Mesenchymal stem cell (in vitro differentiated cells and primary cell): ENCODE data around the gene ROPN1B.
"Not testable (repeated sequence)": the region's sequence is repeated elsewhere in the genome, so short reads cannot be mapped to it uniquely, and the experiment has no call there.

ENCODE experiments used
- DNase-seq: peaks from one replicate; pipeline ENCODE4 v3.0.0-alpha.2; 2013
- H2AFZ ChIP-seq: one replicate; pipeline ENCODE4 v1.6.1; 2013; ENCODE audit warnings: low read depth, mild to moderate bottlenecking, control low read depth, inconsistent platforms, low read length, moderate library complexity
- H2AK5ac ChIP-seq: 2 replicates; pipeline ENCODE4 v1.6.1; 2013; ENCODE audit warnings: low read length, moderate library complexity, mild to moderate bottlenecking, inconsistent platforms; ENCODE audit not compliant: severe bottlenecking
- H2BK120ac ChIP-seq: one replicate; pipeline ENCODE4 v1.6.1; 2013; ENCODE audit warnings: low read depth, mild to moderate bottlenecking, inconsistent platforms, low read length, moderate library complexity
- H2BK12ac ChIP-seq, 2 experiments: one replicate each; pipeline ENCODE4 v1.6.1; 2013; ENCODE audit warnings: inconsistent platforms in 2 of 2, low read length in 2 of 2, mild to moderate bottlenecking in 2 of 2, moderate library complexity in 2 of 2, control low read depth in 1 of 2
- H2BK15ac ChIP-seq: one replicate; pipeline ENCODE4 v1.6.1; 2013; ENCODE audit warnings: mild to moderate bottlenecking, low read depth, inconsistent platforms; ENCODE audit not compliant: poor library complexity, severe bottlenecking
- H2BK5ac ChIP-seq: 2 replicates; pipeline ENCODE4 v1.6.1; 2013; ENCODE audit warnings: low read depth, mild to moderate bottlenecking, low read length, control low read depth, inconsistent platforms; ENCODE audit not compliant: poor library complexity, severe bottlenecking
- H3K14ac ChIP-seq, 2 experiments: one replicate each; pipeline ENCODE4 v1.6.1; 2013; ENCODE audit warnings: inconsistent platforms in 2 of 2, low read length in 2 of 2, control low read depth in 1 of 2, mild to moderate bottlenecking in 1 of 2, moderate library complexity in 1 of 2
- H3K18ac ChIP-seq, 2 experiments: one replicate each; pipeline ENCODE4 v1.6.1; 2013; ENCODE audit warnings: inconsistent platforms in 2 of 2, low read length in 2 of 2, control low read depth in 1 of 2, low read depth in 1 of 2, mild to moderate bottlenecking in 1 of 2
- H3K23ac ChIP-seq, 2 experiments: one replicate each; pipeline ENCODE4 v1.6.1; 2013; ENCODE audit warnings: inconsistent platforms in 2 of 2, low read length in 2 of 2, mild to moderate bottlenecking in 2 of 2, moderate library complexity in 2 of 2, control low read depth in 1 of 2
- H3K27ac ChIP-seq: 2 replicates; pipeline ENCODE4 v1.5.1; 2013; ENCODE audit warnings: mild to moderate bottlenecking, moderate library complexity, low read length, control low read depth, inconsistent platforms; ENCODE audit not compliant: poor library complexity, severe bottlenecking
- H3K27me3 ChIP-seq, 2 experiments: 2 replicates each; pipeline versions ENCODE4 v1.6.1 to v1.7.0; 2013; ENCODE audit warnings: low read length in 2 of 2, mild to moderate bottlenecking in 2 of 2, moderate library complexity in 2 of 2, control low read depth in 1 of 2, inconsistent platforms in 1 of 2; ENCODE audit not compliant: control insufficient read depth in 1 of 2, insufficient read depth in 1 of 2
- H3K36me3 ChIP-seq, 2 experiments: 2 replicates each; pipeline versions ENCODE4 v1.6.1 to v1.7.0; 2013; ENCODE audit warnings: low read length in 2 of 2, control low read depth in 1 of 2, inconsistent platforms in 1 of 2, low read depth in 1 of 2, mild to moderate bottlenecking in 1 of 2; ENCODE audit not compliant: insufficient read depth in 2 of 2, control insufficient read depth in 1 of 2
- H3K4ac ChIP-seq, 2 experiments: one replicate each; pipeline ENCODE4 v1.6.1; 2013; ENCODE audit warnings: inconsistent platforms in 2 of 2, low read length in 2 of 2, mild to moderate bottlenecking in 2 of 2, moderate library complexity in 2 of 2, control low read depth in 1 of 2, low read depth in 1 of 2
- H3K4me1 ChIP-seq: 2 replicates; pipeline ENCODE4 v1.6.1; 2013; ENCODE audit warnings: low read depth, low read length, control low read depth; ENCODE audit not compliant: control insufficient read depth, insufficient read depth
- H3K4me2 ChIP-seq: 2 replicates; pipeline ENCODE4 v1.6.1; 2013; ENCODE audit warnings: low read length, mild to moderate bottlenecking, inconsistent platforms; ENCODE audit not compliant: poor library complexity, severe bottlenecking
- H3K4me3 ChIP-seq, 2 experiments: 2 replicates each; pipeline versions ENCODE4 v1.5.1 to v1.7.0; 2013; ENCODE audit warnings: low read length in 2 of 2, mild to moderate bottlenecking in 2 of 2, control low read depth in 1 of 2, low read depth in 1 of 2; ENCODE audit not compliant: insufficient read depth in 1 of 2
- H3K79me1 ChIP-seq: replicated peaks from 2 replicates; pipeline ENCODE4 v1.6.1; 2013; ENCODE audit warnings: mild to moderate bottlenecking, control low read depth, low read length, inconsistent platforms; ENCODE audit not compliant: poor library complexity, severe bottlenecking
- H3K9ac ChIP-seq: 2 replicates; pipeline ENCODE4 v1.7.0; 2013; ENCODE audit warnings: mild to moderate bottlenecking, low read length, moderate library complexity
- H3K9me3 ChIP-seq: 2 replicates; pipeline ENCODE4 v1.7.0; 2013; ENCODE audit warnings: mild to moderate bottlenecking, low read length; ENCODE audit not compliant: control insufficient read depth
- H4K8ac ChIP-seq: one replicate; pipeline ENCODE4 v1.6.1; 2013; ENCODE audit warnings: inconsistent platforms, mild to moderate bottlenecking, low read length, moderate library complexity
- H4K91ac ChIP-seq: one replicate; pipeline ENCODE4 v1.6.1; 2013; ENCODE audit warnings: mild to moderate bottlenecking, low read length, inconsistent platforms
- WGBS: methylation state at CpG from one replicate; pipeline ENCODE4 v1.1.7; 2013; ENCODE audit warnings: mixed read lengths; 5-methylcytosine and 5-hydroxymethylcytosine counted together

The ROPN1B gene

GRCh38 chr3:125963834-125964233, 5.1 kb upstream of the ROPN1B start:
- H2BK120ac ChIP-seq, H4K91ac ChIP-seq, H2AK5ac ChIP-seq, H3K9me3 ChIP-seq, H3K4me1 ChIP-seq, H3K4ac ChIP-seq, H2BK5ac ChIP-seq, H3K4me2 ChIP-seq, H3K23ac ChIP-seq, H2BK15ac ChIP-seq, H3K27ac ChIP-seq, H3K9ac ChIP-seq, H4K8ac ChIP-seq, H3K79me1 ChIP-seq, H2BK12ac ChIP-seq, H3K36me3 ChIP-seq, H3K4me3 ChIP-seq, H3K14ac ChIP-seq, H3K18ac ChIP-seq, H2AFZ ChIP-seq, DNase-seq: not testable (repeated sequence)
- H3K27me3 ChIP-seq, result peaks cover 48 to 78% of the 10 kb centered on the region in 2 experiments
- 14% methylated on average over 1 of the region's 1 CpG for WGBS

GRCh38 chr3:125965505-125965904, 3.5 kb upstream of the ROPN1B start:
- no peak overlapping the region for H3K18ac ChIP-seq
- H4K8ac ChIP-seq, result no peak overlapping the region
- H4K91ac ChIP-seq, result no peak overlapping the region
- peaks cover 9% of the 10 kb centered on the region for H3K9me3 ChIP-seq
- H2BK5ac ChIP-seq, result no peak overlapping the region
- no peak for DNase-seq
- no peak overlapping the region for H2BK12ac ChIP-seq
- no peaks in the 10 kb centered on the region for H3K4me1 ChIP-seq
- no peak overlapping the region for H3K23ac ChIP-seq
- H3K9ac ChIP-seq, result no peak overlapping the region
- H3K14ac ChIP-seq, result no peak overlapping the region
- H3K79me1 ChIP-seq, result no peaks in the 10 kb centered on the region
- WGBS, result 93% methylated on average over 3 of the region's 3 CpGs
- no peak overlapping the region for H2AFZ ChIP-seq
- peaks cover 52 to 74% of the 10 kb centered on the region in 2 experiments for H3K27me3 ChIP-seq
- H2BK120ac ChIP-seq, result no peak overlapping the region
- H3K4me2 ChIP-seq, result no peak overlapping the region
- H2AK5ac ChIP-seq, result no peak overlapping the region
- H3K36me3 ChIP-seq, result no peaks in the 10 kb centered on the region
- H3K4me3 ChIP-seq, result no peak overlapping the region
- H3K4ac ChIP-seq, result no peak overlapping the region
- H2BK15ac ChIP-seq, result no peak overlapping the region
- H3K27ac ChIP-seq, result no peak overlapping the region

GRCh38 chr3:125967156-125967555, 1.8 kb upstream of the ROPN1B start:
- H3K79me1 ChIP-seq, result no peaks in the 10 kb centered on the region
- H2BK120ac ChIP-seq, result no peak overlapping the region
- no peak overlapping the region for H4K91ac ChIP-seq
- H3K9ac ChIP-seq, result no peak overlapping the region
- no peaks in the 10 kb centered on the region for H3K36me3 ChIP-seq
- H2BK15ac ChIP-seq, result no peak overlapping the region
- H3K23ac ChIP-seq, result no peak overlapping the region
- no peak overlapping the region for H2BK12ac ChIP-seq
- peaks cover 57 to 78% of the 10 kb centered on the region in 2 experiments for H3K27me3 ChIP-seq
- H2BK5ac ChIP-seq, result no peak overlapping the region
- H4K8ac ChIP-seq, result no peak overlapping the region
- peaks cover 3% of the 10 kb centered on the region for H3K4me1 ChIP-seq
- no peak overlapping the region for H3K18ac ChIP-seq
- no peak overlapping the region for H2AFZ ChIP-seq
- H2AK5ac ChIP-seq, result no peak overlapping the region
- no peak overlapping the region for H3K4me2 ChIP-seq
- DNase-seq, result no peak
- no peak overlapping the region for H3K14ac ChIP-seq
- H3K27ac ChIP-seq, result no peak overlapping the region
- no peak overlapping the region for H3K4ac ChIP-seq
- H3K4me3 ChIP-seq, result no peak overlapping the region
- H3K9me3 ChIP-seq, result peaks cover 9% of the 10 kb centered on the region

GRCh38 chr3:125968121-125968520, 857 bp upstream of the ROPN1B start:
- not testable (repeated sequence) for H3K4me1 ChIP-seq, H3K9me3 ChIP-seq, H2BK5ac ChIP-seq, H3K18ac ChIP-seq, H3K14ac ChIP-seq, H2BK12ac ChIP-seq, H3K79me1 ChIP-seq, H3K9ac ChIP-seq, H3K4me2 ChIP-seq, H3K4me3 ChIP-seq, DNase-seq, H3K36me3 ChIP-seq, H2BK120ac ChIP-seq, H2AFZ ChIP-seq, H2BK15ac ChIP-seq, H4K91ac ChIP-seq, H3K4ac ChIP-seq, H3K27ac ChIP-seq, H4K8ac ChIP-seq, H2AK5ac ChIP-seq, H3K23ac ChIP-seq
- H3K27me3 ChIP-seq, result peaks cover 53 to 71% of the 10 kb centered on the region in 2 experiments
- 100% methylated on average over 1 of the region's 2 CpGs for WGBS
